NCI-H2081 (cell line): Measurements from ENCODE around the gene ANKMY1.

Experiments
- DNase-seq, 2 experiments: peaks; one replicate each; lab custom pipeline; 2025; lab: John Stamatoyannopoulos, UW

Gene ANKMY1

GRCh38 chr2:240473211-240473610, 84.6 kb downstream of the ANKMY1 start:
- no peak for DNase-seq

GRCh38 chr2:240472078-240472790, 85.6 kb downstream of the ANKMY1 start:
- no peak for DNase-seq

GRCh38 chr2:240469740-240470139, 88.0 kb downstream of the ANKMY1 start:
- no peak for DNase-seq

- DNase-seq: no peak
Measured at GRCh38 chr2:240469239-240469636, 88.5 kb downstream of the ANKMY1 start.

- DNase-seq: no peak
Measured at GRCh38 chr2:240468303-240469238, 89.2 kb downstream of the ANKMY1 start.

- no peak for DNase-seq
Measured at GRCh38 chr2:240467659-240468302, 90.0 kb downstream of the ANKMY1 start.

GRCh38 chr2:240467149-240467642, 90.6 kb downstream of the ANKMY1 start:
- no peak for DNase-seq

- DNase-seq: no peak
Measured at GRCh38 chr2:240466579-240467148, 91.1 kb downstream of the ANKMY1 start.

GRCh38 chr2:240465765-240466578, 91.8 kb downstream of the ANKMY1 start:
- no peak for DNase-seq

GRCh38 chr2:240465268-240465764, 92.5 kb downstream of the ANKMY1 start:
- no peak for DNase-seq

- DNase-seq: no peak
Measured at GRCh38 chr2:240464514-240465241, 93.1 kb downstream of the ANKMY1 start.

GRCh38 chr2:240463866-240464481, 93.8 kb downstream of the ANKMY1 start:
- no peak for DNase-seq

- no peak for DNase-seq
Measured at GRCh38 chr2:240463274-240463865, 94.4 kb downstream of the ANKMY1 start.

- DNase-seq: no peak
Measured at GRCh38 chr2:240462707-240463273, 95.0 kb downstream of the ANKMY1 start.

GRCh38 chr2:240462073-240462706, 95.6 kb downstream of the ANKMY1 start:
- no peak for DNase-seq

- DNase-seq: no peak
Measured at GRCh38 chr2:240461471-240462072, 96.2 kb downstream of the ANKMY1 start.

- DNase-seq: no peak
Measured at GRCh38 chr2:240460781-240461431, 96.9 kb downstream of the ANKMY1 start.

GRCh38 chr2:240460253-240460711, 97.5 kb downstream of the ANKMY1 start:
- no peak for DNase-seq
